NCI-H510A (cell line): ENCODE data around the gene SPDYE5.
"Not testable (repeated sequence)": the region's sequence is repeated elsewhere in the genome, so short reads cannot be mapped to it uniquely, and the experiment has no call there.

Experiments
- DNase-seq: peaks from one replicate; lab custom pipeline; 2025; lab: John Stamatoyannopoulos, UW

Gene SPDYE5

GRCh38 chr7:75492020-75492419, at the start of gene SPDYE5:
Gene SPDYE5, plus strand, starts transcription at chr7:75492320. Its CDS starts 1,728 bp downstream, at chr7:75494048.
- not testable (repeated sequence) for DNase-seq

GRCh38 chr7:75442465-75443111, 49.5 kb upstream of the SPDYE5 start:
- DNase-seq, result not testable (repeated sequence)

GRCh38 chr7:75449946-75450345, 42.2 kb upstream of the SPDYE5 start:
- not testable (repeated sequence) for DNase-seq

- not testable (repeated sequence) for DNase-seq
These were observed 39.6 kb upstream of the SPDYE5 start for GRCh38 chr7:75452494-75452955.

GRCh38 chr7:75456403-75456802, 35.7 kb upstream of the SPDYE5 start:
- DNase-seq, result not testable (repeated sequence)

- not testable (repeated sequence) for DNase-seq
These were observed 34.1 kb upstream of the SPDYE5 start for GRCh38 chr7:75458034-75458433.

GRCh38 chr7:75460541-75460940, 31.6 kb upstream of the SPDYE5 start:
- DNase-seq, result not testable (repeated sequence)

GRCh38 chr7:75470166-75470565, 22.0 kb upstream of the SPDYE5 start:
- not testable (repeated sequence) for DNase-seq

- not testable (repeated sequence) for DNase-seq
These were observed 14.7 kb upstream of the SPDYE5 start for GRCh38 chr7:75477457-75477856.

GRCh38 chr7:75480313-75480712, 11.8 kb upstream of the SPDYE5 start:
- not testable (repeated sequence) for DNase-seq

GRCh38 chr7:75485355-75485978, 6.7 kb upstream of the SPDYE5 start:
- DNase-seq, result not testable (repeated sequence)

GRCh38 chr7:75485979-75486643, 6.0 kb upstream of the SPDYE5 start, which contains the start of gene POM121C:
Gene POM121C, minus strand, starts transcription at chr7:75486299. Its CDS starts 44,803 bp downstream, at chr7:75441496.
- peak; percentile 70 for DNase-seq

- not testable (repeated sequence) for DNase-seq
These were observed 16.9 kb downstream of the SPDYE5 start for GRCh38 chr7:75509033-75509432.

GRCh38 chr7:75518842-75519241, 26.7 kb downstream of the SPDYE5 start:
- not testable (repeated sequence) for DNase-seq

GRCh38 chr7:75521727-75522126, 29.6 kb downstream of the SPDYE5 start:
- DNase-seq, result not testable (repeated sequence)

- DNase-seq, result not testable (repeated sequence)
These were observed 35.2 kb downstream of the SPDYE5 start for GRCh38 chr7:75527224-75527722.

GRCh38 chr7:75531359-75531821, 39.3 kb downstream of the SPDYE5 start:
- no peak for DNase-seq

- no peak for DNase-seq
These were observed 40.5 kb downstream of the SPDYE5 start for GRCh38 chr7:75532639-75533038.

- DNase-seq, result no peak
These were observed 41.8 kb downstream of the SPDYE5 start for GRCh38 chr7:75533926-75534325.

GRCh38 chr7:75534727-75535307, 42.7 kb downstream of the SPDYE5 start:
- no peak for DNase-seq

- no peak for DNase-seq
These were observed 44.4 kb downstream of the SPDYE5 start for GRCh38 chr7:75536491-75536890.

GRCh38 chr7:75536940-75537538, 44.9 kb downstream of the SPDYE5 start:
- DNase-seq, result no peak
